IMR-90 (cell line): Measurements from ENCODE around the gene TNK1. TPM values are rescaled to one million over a fixed set of nuclear protein-coding genes. Genes with fewer than 3 reads are reported as not detected.
A peak's percentile ranks its signal among the peaks of the same experiment; 100 is the strongest.

Experiments
- ATAC-seq: fragments of 200-7000 bp; cut with Tn5 transposase; 2 replicates; pipeline ENCODE4 v1.9.1; 2020; ENCODE audit warnings: low read depth, mild to moderate bottlenecking, moderate library complexity
- BruUV-seq: library from RNA; stranded (reverse); fragments of 400-500 nt; replicated peaks from 2 replicates; lab custom pipeline; 2021; lab: Mats Ljungman, UMichigan
- CTCF ChIA-PET: fragments of 300-600 bp; formaldehyde crosslinking; extraction: SDS; loops from one replicate; lab custom pipeline; 2021; ENCODE audit warnings: antibody characterized with exemption; lab: Yijun Ruan, JAX
- POLR2A ChIA-PET: fragments of 300-600 bp; sonication (Branson Sonifier 250); formaldehyde crosslinking; loops from one replicate; lab custom pipeline; 2022; ENCODE audit warnings: antibody characterized with exemption; ENCODE audit not compliant: unreplicated experiment; lab: Charles Lee
- DNase-seq: peaks from one replicate; pipeline ENCODE4 v3.0.0; 2013
- H2AFZ ChIP-seq: replicated peaks from 2 replicates; pipeline ENCODE3; 2013; ENCODE audit warnings: low read length, mild to moderate bottlenecking; ENCODE audit not compliant: poor library complexity
- H2AK5ac ChIP-seq: 2 replicates; pipeline ENCODE4 v1.6.1; 2013; ENCODE audit warnings: low read depth, low read length, inconsistent platforms
- H2AK9ac ChIP-seq: replicated peaks from 2 replicates; pipeline ENCODE3; 2013; ENCODE audit warnings: mild to moderate bottlenecking, low read depth, low read length, moderate library complexity; ENCODE audit not compliant: poor library complexity
- H2BK120ac ChIP-seq: 2 replicates; pipeline ENCODE4 v1.6.1; 2013; ENCODE audit warnings: low read depth, low read length, inconsistent platforms
- H2BK15ac ChIP-seq: 3 replicates; pipeline ENCODE4 v1.6.1; 2013; ENCODE audit warnings: low read depth, low read length, inconsistent platforms
- H2BK20ac ChIP-seq: 2 replicates; pipeline ENCODE4 v1.6.1; 2013; ENCODE audit warnings: low read depth, mild to moderate bottlenecking, inconsistent platforms, low read length, moderate library complexity
- H2BK5ac ChIP-seq: 2 replicates; pipeline ENCODE4 v1.6.1; 2013; ENCODE audit warnings: mild to moderate bottlenecking, low read depth, low read length, inconsistent platforms; ENCODE audit not compliant: poor library complexity, severe bottlenecking
- H3K14ac ChIP-seq: replicated peaks from 2 replicates; pipeline ENCODE4 v1.6.1; 2013; ENCODE audit warnings: low read depth, low read length, inconsistent platforms
- H3K18ac ChIP-seq: 2 replicates; pipeline ENCODE4 v1.6.1; 2013; ENCODE audit warnings: low read depth, low read length, control low read depth
- H3K23ac ChIP-seq: 2 replicates; pipeline ENCODE4 v1.6.1; 2013; ENCODE audit warnings: low read depth, low read length, inconsistent platforms
- H3K27ac ChIP-seq: 2 replicates; pipeline ENCODE4 v1.5.1; 2013; ENCODE audit warnings: mild to moderate bottlenecking, control low read depth, low read length; ENCODE audit not compliant: insufficient read depth
- H3K27me3 ChIP-seq: 2 replicates; pipeline ENCODE4 v1.6.1; 2013; ENCODE audit warnings: low read length; ENCODE audit not compliant: control insufficient read depth, insufficient read depth
- H3K36me3 ChIP-seq: 2 replicates; pipeline ENCODE4 v1.6.1; 2013; ENCODE audit warnings: low read length, mixed read lengths; ENCODE audit not compliant: control insufficient read depth, insufficient read depth
- H3K4ac ChIP-seq: 2 replicates; pipeline ENCODE4 v1.6.1; 2013; ENCODE audit warnings: low read depth, low read length, inconsistent platforms
- H3K4me1 ChIP-seq: 2 replicates; pipeline ENCODE4 v1.6.1; 2013; ENCODE audit warnings: low read length, mixed read lengths; ENCODE audit not compliant: control insufficient read depth, insufficient read depth
- H3K4me2 ChIP-seq: 2 replicates; pipeline ENCODE4 v1.6.1; 2013; ENCODE audit warnings: low read depth, mild to moderate bottlenecking, control low read depth, low read length, moderate library complexity
- H3K4me3 ChIP-seq: 2 replicates; pipeline ENCODE4 v1.5.1; 2013; ENCODE audit warnings: low read depth, mild to moderate bottlenecking, control low read depth, low read length, moderate library complexity; ENCODE audit not compliant: insufficient read depth
- H3K56ac ChIP-seq: 2 replicates; pipeline ENCODE4 v1.6.1; 2013; ENCODE audit warnings: low read length, inconsistent platforms; ENCODE audit not compliant: insufficient read depth; ENCODE audit errors: extremely low read depth
- H3K79me1 ChIP-seq, 2 experiments: 2 replicates each; pipeline ENCODE4 v1.6.1; 2013; ENCODE audit warnings: low read length in 2 of 2, inconsistent platforms in 1 of 2, low read depth in 1 of 2
- H3K9ac ChIP-seq: 2 replicates; pipeline ENCODE4 v1.6.1; 2013; ENCODE audit warnings: low read depth, low read length, control low read depth
- H3K9me1 ChIP-seq: 2 replicates; pipeline ENCODE4 v1.6.1; 2013; ENCODE audit warnings: low read length, inconsistent platforms; ENCODE audit not compliant: insufficient read depth
- H3K9me3 ChIP-seq: 2 replicates; pipeline ENCODE4 v1.6.1; 2013; ENCODE audit warnings: low read length; ENCODE audit not compliant: control insufficient read depth, insufficient read depth
- H4K20me1 ChIP-seq: 2 replicates; pipeline ENCODE4 v1.6.1; 2013; ENCODE audit warnings: low read length, inconsistent platforms; ENCODE audit not compliant: insufficient read depth
- H4K5ac ChIP-seq: 2 replicates; pipeline ENCODE4 v1.6.1; 2013; ENCODE audit warnings: mild to moderate bottlenecking, low read depth, low read length, control low read depth
- H4K8ac ChIP-seq, 2 experiments: 2 replicates each; pipeline ENCODE4 v1.6.1; 2013; ENCODE audit warnings: low read depth in 2 of 2, low read length in 2 of 2, control low read depth in 1 of 2, inconsistent platforms in 1 of 2
- H4K91ac ChIP-seq: 2 replicates; pipeline ENCODE4 v1.6.1; 2013; ENCODE audit warnings: low read depth, low read length, inconsistent platforms; ENCODE audit not compliant: insufficient read depth
- CEBPB ChIP-seq: IDR thresholded peaks from 2 replicates; pipeline ENCODE4 v1.6.1; 2012; ENCODE audit warnings: low read depth, low read length, improper control_type of control experiment
- CHD1 ChIP-seq: IDR thresholded peaks from 2 replicates; pipeline ENCODE4 v1.6.1; 2012; ENCODE audit warnings: low read depth, low read length, improper control_type of control experiment
- CTCF ChIP-seq: conservative IDR thresholded peaks from 2 replicates; pipeline ENCODE4 v1.5.1; 2012; ENCODE audit warnings: mild to moderate bottlenecking, low read depth, low read length, improper control_type of control experiment
- FOS ChIP-seq: fragments of 150-350 bp; IDR thresholded peaks from 2 replicates; pipeline ENCODE4 v1.6.1; 2016; ENCODE audit warnings: low read depth, low read length
- MAFK ChIP-seq: IDR thresholded peaks from 2 replicates; pipeline ENCODE4 v1.6.1; 2012; ENCODE audit warnings: low read depth, low read length, improper control_type of control experiment
- NFE2L2 ChIP-seq: fragments of 150-350 bp; IDR thresholded peaks from 2 replicates; pipeline ENCODE4 v1.6.1; 2016; ENCODE audit warnings: low read depth, mild to moderate bottlenecking, low read length
- RAD21 ChIP-seq: IDR thresholded peaks from 2 replicates; pipeline ENCODE4 v1.6.1; 2012; ENCODE audit warnings: low read length, improper control_type of control experiment
- RCOR1 ChIP-seq: IDR thresholded peaks from 2 replicates; pipeline ENCODE4 v1.6.1; 2012; ENCODE audit warnings: mild to moderate bottlenecking, low read length, improper control_type of control experiment; ENCODE audit not compliant: insufficient replicate concordance
- SMC3 ChIP-seq: fragments of 150-350 bp; IDR thresholded peaks from 2 replicates; pipeline ENCODE4 v1.6.1; 2016; ENCODE audit warnings: low read depth, mild to moderate bottlenecking, antibody characterized with exemption, low read length, moderate library complexity
- WGBS, 2 experiments: methylation state at CpG; one replicate each; pipeline versions ENCODE4 v1.1.5 to v1.1.7; 2013; ENCODE audit warnings: missing lambda C conversion rate in 2 of 2; ENCODE audit not compliant: insufficient read length in 1 of 2; ENCODE audit errors: extremely low coverage in 2 of 2; 5-methylcytosine and 5-hydroxymethylcytosine counted together
- dilution Hi-C: fragments of 300-500 bp; cut with HindIII; formaldehyde crosslinking; loops from one replicate; pipeline ENCODE4 v1.14.3; 2018; ENCODE audit warnings: low sequenced_read_pairs; ENCODE audit not compliant: unreplicated experiment
- in situ Hi-C: fragments of 300-500 bp; cut with MboI; formaldehyde crosslinking; loops from 3 replicates; pipeline ENCODE4 v1.14.3; 2019; ENCODE audit warnings: low sequenced_read_pairs, inconsistent platforms, mixed read lengths
- intact Hi-C: fragments of 100-400 bp; cut with micrococcal nuclease; formaldehyde crosslinking; loops from 2 replicates; pipeline ENCODE4 v1.10.0; 2022
- polyA plus RNA-seq, 3 experiments: library from polyadenylated mRNA; depleted of rRNA; stranded (reverse); fragments of >200 nt; gene quantifications; 2 replicates each; pipeline ENCODE4 v1.2.3, GENCODE V29; 2012; ENCODE audit warnings: low replicate concordance in 1 of 3
- total RNA-seq: library from RNA; depleted of rRNA; stranded (reverse); fragments of >200 nt; gene quantifications from 2 replicates; pipeline ENCODE4 v1.2.3, GENCODE V29; 2012

Gene TNK1
- total and polyA plus RNA-seq, 2 of the 4 experiments (the other 2 are of a cell fraction), result 0.44 to 0.54 TPM

DNA sequence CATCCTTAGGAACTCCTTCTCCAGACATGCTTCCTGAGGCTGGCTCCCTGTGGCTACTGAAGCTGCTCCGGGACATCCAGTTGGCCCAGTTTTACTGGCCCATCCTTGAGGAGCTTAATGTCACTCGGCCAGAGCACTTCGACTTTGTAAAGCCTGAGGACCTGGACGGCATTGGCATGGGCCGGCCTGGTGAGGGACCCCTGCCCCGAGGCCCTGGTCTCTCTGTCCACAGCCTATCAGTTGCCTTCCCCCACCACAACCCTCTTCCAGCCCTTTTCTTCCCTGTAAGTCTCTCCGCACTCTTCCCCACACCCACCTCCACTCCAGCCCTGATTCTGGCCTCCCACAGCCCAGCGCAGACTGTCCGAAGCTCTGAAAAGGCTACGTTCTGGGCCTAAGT is 2.0 kb downstream of the TNK1 start:
- Histone ChIP-seq H3K4me2 (no peak overlapping the region), H4K5ac (no peak overlapping the region), H2BK120ac (no peak overlapping the region), H2AK5ac (no peak overlapping the region), H3K9me3 (peaks cover 8% of the 10 kb centered on the region; the same call in 1 of the 2 replicates), H2BK5ac (no peak overlapping the region), H2BK15ac (no peak overlapping the region), H3K56ac (no peak overlapping the region), H3K4ac (no peak overlapping the region), H4K91ac (no peak overlapping the region), H3K9me1 (peaks cover 2% of the 10 kb centered on the region; the same call in 1 of the 2 replicates), H3K27me3 (peaks cover 26% of the 10 kb centered on the region), H2BK20ac (no peak overlapping the region), H2AK9ac (peak overlapping the region; percentile 5), H4K8ac (no peak overlapping the region), H3K23ac (no peak overlapping the region), H3K27ac (no peak overlapping the region), H3K4me3 (no peak overlapping the region), H3K36me3 (peaks cover 2% of the 10 kb centered on the region; the same call in 1 of the 2 replicates), H3K9ac (no peak overlapping the region), H3K18ac (no peak overlapping the region), H3K4me1 (peaks cover 7% of the 10 kb centered on the region; the same call in 1 of the 2 replicates), H2AFZ (no peak overlapping the region), H3K14ac (no peak overlapping the region), H3K79me1 (no peaks in the 10 kb centered on the region), H4K20me1 (no peaks in the 10 kb centered on the region)
- POLR2A ChIA-PET, result no interaction called here
- no TSS peak for BruUV-seq
- TF ChIP-seq CTCF, result no peak
- TF ChIP-seq CEBPB, result no peak
- no peak for TF ChIP-seq RAD21
- TF ChIP-seq NFE2L2, result no peak
- TF ChIP-seq FOS, result no peak
- TF ChIP-seq MAFK, result no peak
- TF ChIP-seq CHD1, result no peak
- TF ChIP-seq RCOR1, result no peak
- no peak for TF ChIP-seq SMC3
- ATAC-seq (no peak), DNase-seq (no peak)
- WGBS, 2 experiments, result 86% methylated on average over 6 of the region's 10 CpGs; no CpG with 5 or more reads in 1 of the 2 experiments
- in situ Hi-C loops (no loop called here), intact Hi-C loops (no loop called here), dilution Hi-C loops (no loop called here)
- CTCF ChIA-PET, result no interaction called here
